T-helper 9 cell (primary cell): ENCODE measurements around the gene SMURF1.
A peak's percentile ranks its signal among the peaks of the same experiment; 100 is the strongest.

Experiments used
- DNase-seq: peaks from one replicate; pipeline ENCODE4 v3.0.0-alpha.2; 2020

Gene SMURF1

DNA sequence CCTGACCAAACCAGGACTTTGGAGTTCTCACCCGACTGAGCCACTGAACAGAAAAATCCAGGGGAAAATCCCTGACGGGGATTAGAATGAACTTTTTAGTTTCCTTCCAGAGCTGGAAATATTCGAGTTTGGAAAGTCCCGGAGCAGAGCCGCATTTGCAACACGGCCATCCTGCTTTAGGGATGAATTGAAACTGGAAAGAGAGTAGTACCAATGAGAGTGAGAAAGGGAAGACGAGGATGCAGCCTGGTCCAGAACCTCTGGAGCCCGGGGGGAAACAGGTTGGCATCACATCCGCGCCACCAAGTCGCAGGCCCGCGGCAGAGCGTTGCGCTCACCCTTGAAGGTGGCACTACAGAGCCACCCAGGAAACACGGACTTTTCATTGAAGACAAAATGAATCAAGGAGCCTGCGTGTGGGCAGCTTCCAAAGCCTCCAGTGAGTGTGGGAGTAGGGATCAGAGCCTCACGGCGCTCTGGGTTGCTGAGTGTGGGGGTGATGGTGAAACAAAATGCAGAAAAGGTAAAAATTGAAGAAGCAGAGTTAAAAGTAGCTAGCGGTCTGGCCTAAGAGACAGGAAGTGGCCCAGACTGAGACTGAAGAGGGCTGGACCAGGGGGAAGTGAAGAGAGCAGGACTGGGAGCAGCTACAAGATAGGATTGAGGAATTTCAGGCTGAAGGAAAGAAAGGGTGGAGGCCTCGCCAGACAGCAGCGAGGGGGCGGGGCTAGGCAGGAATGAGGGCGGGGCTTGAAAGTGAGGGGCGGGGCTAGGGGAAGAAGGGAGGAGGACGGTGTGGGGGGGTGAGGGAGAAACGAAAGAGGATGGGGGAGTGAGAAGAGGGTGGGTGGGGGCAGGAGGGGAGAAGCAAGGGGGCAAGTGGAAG lies 1.8 kb downstream of the SMURF1 start:
- DNase-seq = peak; percentile 75

DNA sequence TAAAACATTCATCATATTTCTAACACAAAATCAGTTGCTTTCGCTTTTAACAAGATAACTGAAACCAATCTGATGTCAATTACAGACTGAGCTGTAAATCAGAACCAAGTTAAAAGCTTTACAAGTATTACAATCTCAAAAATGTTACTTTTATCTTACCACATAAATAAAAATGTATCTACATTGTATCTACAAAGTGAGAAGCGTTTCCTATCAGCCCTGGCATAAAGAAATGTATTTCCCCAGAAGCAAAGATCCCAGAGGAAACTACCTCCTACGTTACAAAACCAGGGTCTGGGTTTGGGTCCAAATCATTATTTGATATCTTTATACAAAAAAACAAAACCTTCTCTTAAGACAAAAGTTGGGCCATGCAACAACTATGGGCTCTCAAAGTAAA lies 2.6 kb downstream of the SMURF1 start:
- no peak for DNase-seq

DNA sequence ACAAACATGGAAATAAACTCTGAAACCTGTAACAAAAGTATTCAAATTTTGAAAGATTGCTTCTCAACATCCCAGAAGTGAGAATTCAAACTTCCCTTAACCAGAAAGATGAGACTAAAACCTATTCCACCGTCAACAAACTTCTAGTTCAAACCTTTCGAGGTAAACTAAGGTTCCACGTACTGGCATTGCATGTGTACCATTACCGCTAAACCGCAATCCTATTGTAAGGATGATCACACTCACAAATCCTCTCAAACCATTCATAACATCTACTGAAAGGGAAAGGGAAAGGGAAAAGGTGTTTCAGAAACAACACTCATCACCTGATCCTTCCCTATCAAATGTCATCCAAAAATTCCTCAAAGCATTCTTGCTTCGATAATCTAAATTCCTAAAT lies 3.1 kb downstream of the SMURF1 start:
- DNase-seq = no peak

DNA sequence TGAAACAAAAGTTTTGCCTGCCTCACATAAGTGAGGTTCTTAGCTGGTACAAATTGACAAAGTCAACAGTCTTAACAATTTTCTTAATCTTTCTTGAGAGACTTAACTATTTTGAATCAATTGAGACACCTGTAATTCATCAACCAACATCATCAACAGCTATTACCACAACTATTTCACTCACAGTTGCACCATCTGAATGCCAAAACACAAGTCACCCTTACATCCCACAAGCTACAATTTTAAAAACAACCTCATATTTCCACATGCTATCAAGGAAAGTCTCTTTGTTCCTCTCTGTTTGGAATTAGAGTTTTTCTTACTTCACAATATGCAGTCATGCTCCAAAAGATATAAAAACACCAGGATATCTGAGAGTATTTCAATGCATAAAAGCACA lies 4.9 kb downstream of the SMURF1 start:
- DNase-seq = no peak

DNA sequence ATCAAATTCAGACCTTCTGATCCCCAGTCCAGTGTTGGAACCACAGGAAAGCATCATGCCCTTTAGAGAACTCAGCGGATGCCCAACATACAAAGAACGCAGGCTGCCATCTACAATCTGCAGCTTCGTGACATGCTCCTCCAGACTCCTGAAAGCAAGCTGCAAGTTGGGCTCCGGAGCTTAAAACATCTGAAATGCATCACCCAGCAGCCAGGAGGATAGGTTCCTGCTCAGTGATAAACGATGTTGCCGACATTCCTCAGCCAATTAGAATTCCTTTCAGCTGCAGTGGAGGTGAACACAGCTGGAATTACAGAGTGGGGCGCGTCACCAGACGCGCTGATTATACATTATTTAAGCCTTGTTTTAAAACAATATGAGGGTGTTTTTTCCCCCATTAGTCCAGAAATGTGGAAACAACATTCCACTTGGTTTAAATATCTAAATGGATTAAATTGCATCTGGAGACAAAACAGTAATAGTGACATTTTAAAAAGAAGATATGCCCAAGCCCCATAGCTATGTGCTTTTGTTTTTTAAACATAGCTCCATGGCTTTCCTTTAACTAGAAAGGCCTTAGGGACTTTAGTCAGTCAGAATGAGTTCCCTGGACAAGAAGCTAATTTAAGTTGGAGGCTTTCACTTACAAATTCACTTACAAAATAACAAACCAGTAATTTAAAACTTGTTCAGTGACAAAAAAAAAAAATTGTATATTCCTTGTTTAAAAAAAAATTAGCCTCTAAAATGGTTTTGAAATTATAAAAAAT lies 6.3 kb downstream of the SMURF1 start:
- DNase-seq = no peak

DNA sequence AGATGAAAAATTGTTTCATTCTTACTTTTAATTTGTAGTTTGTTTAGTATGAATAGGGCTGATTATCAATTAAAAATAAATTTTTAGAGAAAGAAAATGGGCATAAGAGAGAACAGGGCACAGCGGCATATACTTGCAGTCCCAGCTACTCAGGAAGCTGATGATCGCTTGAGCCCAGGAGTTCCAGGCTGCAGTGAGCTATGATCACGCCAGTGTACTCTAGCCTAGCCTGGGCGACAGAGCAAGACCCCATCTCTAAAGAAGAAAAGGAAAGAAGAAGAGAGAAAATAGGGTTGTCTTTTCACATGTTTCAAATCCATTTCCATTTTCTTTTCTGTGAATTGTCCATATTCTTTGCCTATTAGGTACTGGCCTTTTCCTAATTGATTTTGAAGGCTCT lies 8.0 kb downstream of the SMURF1 start:
- no peak for DNase-seq

DNA sequence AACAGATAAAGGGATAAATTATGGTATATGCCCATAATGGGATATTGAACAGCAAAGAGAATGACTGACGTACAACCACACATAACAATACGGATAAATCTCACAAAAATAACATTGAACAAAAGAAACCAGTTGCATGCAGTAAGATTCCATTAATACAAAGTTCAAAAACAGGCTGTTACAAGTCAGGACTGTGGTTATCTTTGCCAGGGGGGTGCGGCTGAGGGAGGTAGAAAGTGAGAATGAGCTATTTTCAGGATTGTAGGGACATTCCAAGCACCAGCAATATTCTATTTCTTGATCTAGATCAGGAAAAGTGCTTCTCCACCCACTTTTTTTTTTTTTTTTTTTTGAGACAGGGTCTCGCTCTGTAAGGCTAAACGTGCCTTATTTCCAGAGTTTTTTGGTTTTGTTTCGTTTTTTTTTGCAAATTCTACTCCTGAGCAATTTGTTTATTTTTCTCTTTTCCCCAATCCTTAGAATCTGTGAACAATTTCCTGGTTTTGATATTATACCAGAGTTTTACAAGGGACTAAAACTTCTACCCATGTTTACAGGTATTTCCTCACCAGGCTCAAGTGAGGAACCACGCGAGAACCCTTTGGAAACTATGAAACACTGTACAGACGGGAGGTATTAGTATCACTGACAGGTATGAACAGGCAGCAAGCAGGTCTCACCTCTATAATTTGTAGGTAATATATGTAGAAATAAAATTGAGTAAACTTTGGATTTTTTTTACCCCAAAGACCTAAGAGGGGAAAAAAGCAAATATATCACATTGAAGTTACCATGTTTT lies 9.9 kb downstream of the SMURF1 start:
- DNase-seq = no peak

DNA sequence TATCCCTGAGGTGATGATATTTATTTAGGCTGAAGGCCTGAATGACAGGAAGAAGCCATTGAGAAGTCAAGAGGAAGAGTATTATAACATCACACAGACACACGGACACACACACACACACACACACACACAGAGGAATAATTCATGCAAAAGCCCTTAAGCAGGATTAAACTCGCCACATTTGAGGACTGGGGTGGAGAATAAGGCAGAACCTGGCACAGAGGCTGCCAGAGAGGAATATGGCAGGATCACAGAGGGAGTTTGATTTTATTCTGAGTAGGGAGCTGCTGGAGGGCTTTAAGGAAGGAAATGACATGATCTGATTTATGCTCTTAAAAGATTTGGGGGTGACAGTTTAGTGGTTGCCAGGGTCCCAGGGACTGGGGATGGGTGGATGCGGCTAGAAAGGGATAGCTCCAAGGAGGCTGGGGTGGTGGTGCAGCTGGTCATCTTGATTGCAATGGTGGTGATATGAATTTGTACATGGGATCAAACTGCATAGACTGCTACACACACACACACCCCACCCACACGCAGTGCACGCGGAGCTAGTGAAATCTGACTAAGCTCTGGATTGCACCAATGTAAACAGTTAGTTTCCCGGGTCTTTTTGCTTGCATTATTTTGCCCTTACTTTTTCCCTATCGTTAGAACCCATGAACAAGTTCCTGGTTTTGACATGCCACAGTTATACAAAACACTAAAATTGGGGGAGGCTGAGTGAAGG lies 11.2 kb downstream of the SMURF1 start:
- DNase-seq = no peak

DNA sequence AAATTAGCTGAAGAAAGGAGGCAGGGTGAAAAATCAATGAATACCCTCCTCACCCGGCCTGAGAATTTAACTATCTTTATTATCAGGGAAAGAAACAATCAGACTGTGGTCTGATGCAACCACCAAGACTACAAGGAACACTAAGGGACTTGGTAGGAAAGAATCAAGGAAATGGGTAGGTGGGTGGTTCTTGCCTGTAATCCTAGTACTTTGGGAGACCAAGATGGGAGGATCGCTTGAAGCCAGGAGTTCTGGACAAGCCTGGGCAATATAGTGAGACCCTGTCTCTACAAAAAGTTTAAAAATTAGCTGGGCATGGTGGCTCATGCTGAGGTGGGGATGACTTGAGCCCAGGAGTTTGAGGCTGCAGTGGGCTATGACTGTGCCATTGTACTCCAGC lies 12.6 kb downstream of the SMURF1 start:
- DNase-seq = no peak

DNA sequence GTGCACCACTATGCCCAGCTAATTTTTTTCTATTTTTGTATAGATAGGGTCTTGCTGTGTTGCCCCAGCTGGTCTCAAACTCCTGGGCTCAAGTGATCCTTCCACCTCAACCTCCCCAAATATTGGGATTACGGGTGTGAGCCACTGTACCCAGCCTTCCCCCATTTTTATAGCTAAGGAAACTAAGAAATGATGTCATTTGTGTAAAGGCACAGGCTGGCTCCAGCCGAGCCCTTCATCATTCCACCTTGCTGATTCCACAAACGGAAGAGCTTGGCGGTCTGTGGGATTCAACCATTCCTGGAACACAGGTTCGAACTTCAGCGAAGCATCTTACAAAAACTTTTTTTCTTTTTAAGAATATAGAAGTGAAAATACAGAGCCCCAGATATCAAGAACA lies 14.4 kb downstream of the SMURF1 start:
- DNase-seq = no peak

DNA sequence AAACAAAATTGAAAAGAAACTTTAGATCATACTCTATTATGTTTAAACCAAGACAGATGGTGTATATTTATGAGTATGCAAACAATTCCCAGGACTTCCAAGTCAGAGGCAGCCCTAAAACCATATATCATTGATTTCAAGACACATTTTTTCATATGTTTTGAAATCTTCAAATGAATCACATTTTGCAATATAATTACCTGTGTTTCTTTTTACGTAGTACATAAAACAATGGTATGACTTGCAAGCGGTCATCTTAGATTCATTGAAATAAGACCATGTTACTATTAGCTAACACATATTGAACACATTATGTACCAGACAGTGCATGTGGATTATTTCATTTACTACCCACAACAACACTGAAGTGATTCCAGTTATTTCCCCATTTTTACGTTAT lies 14.9 kb downstream of the SMURF1 start:
- DNase-seq = no peak

DNA sequence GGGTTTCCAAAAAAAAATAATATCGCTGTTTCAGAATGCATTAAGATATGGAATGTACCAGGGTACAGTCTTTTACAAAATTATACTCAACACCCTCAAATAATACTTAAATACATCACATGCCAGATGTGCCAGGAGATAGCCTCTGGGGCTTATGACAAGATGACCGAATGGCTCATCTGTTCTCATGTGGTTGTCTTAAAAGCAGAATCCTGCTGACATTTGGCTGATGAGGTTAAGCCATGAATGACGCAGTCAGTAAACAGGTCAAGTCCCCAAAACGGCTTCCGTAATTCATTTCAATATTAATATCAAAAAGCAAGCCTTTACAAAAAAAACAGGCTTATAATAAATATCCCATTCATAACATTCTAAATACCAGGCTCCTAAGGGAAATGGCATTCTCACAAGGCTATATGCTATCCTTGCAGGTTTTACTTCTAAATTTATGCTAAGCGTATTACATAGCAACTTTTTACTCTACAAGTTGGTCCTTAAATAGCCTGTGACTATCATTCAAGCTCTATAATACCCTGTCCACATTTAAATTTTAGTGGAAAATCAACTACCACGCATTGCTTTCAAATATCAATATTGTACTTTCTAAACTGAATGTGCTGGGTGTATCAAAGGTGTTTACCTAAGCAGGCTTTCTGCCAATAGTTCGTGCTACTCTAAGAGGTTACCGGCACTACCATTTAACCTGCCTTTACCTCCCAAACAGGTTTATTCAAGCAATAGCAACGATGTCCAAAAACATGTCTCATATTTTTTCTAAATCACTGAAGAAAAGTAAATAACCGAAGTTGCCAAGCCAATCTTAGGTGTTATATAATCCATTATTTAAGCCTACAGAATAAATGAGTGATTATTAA lies 15.6 kb downstream of the SMURF1 start:
- DNase-seq = no peak

DNA sequence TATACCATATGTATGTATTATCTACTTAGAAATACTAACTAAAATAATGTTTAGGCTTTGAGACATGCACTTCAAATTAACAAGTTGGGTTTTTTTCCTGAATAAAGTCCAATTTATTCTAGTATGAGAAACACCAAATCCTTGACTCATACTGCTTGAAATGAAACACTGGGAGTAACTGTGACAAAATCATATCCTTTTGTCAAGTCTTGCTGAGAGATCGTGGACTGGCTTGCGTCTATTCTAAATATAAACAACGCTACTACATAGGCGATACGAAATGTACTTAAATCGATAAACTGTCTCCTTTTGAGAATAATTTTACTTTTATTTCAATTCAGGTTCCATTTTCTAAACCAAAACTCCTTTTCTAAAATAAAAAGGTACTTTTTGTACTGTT lies 16.3 kb downstream of the SMURF1 start:
- DNase-seq = no peak

DNA sequence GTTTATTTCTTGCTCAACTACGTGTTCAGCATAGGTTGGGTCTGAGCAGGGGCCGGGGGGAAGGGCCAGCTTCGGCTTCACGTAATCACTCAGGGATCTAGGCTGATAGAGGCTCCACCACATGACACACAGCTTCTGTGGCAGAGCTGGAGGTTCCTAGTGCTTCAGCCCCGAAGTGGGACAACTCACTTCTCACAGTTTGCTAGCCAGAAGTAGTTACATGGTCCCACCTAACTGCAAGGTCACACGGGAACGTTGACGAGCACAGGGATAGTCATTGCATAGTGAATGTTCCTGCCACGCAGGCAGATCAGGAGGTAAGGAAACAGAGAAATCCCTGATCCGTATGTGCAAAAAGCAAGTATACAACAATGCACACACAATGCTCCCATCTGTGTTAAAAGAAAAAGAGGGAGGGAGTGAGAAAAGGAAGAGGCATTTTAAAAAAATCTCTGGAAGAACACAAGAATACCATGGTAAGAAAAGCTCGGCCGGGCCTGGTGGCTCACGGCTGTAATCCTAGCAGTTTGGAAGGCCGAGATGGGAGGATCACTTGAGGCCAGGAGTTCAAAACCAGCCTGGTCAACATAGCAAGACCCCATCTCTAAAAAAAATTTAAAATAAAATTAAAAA lies 16.9 kb downstream of the SMURF1 start:
- DNase-seq = no peak

DNA sequence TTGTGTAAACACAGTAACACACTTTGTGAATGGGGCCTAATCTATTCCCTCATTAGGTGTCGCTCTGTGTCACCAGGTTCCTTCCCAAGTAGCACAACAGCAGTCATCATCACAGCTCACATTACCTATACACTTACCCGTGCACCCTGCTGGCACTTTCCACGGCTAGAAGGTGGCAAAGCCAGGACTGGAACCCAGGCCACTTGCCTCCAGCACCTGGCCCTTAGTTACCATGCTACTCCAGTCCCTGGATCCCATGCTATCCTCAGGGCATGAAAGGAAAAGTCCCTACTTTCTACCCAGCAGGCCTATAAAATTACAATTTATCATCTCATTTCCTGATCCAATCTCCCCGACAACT lies 18.4 kb downstream of the SMURF1 start:
- no peak for DNase-seq

DNA sequence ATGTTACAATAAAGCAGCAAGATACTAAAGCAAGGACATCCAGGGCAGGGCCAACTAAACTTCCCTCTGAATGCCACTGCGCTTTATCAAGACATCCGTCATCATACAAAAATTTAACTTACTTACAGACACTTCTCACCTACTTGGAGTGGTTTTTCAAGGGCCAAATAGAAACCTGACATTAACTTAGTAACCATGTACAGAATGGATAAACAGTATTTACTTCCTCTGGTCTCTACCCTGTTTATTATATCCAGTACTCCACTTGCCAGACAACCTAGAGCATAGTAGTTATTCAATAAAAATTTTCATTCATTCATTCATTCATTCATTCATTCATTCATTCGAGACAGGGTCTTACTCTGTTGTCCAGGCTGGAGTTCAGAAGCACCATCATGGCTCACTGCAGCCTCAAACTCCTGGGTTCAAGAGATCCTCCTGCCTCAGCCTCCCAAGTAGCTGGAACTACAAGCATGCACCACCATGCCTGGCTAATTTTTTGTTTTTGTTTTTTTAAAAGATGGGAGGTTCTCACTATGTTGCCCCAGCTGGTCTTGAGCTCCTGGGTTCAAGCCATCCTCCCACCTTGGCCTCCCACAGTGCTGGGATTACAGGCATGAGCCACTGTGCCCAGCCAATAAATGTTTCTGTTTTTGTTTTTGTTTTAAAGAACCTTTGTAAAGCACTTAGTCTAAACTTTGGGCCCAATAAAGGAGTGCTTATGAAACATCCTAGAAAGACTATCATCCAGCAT lies 19.0 kb downstream of the SMURF1 start:
- DNase-seq = no peak

DNA sequence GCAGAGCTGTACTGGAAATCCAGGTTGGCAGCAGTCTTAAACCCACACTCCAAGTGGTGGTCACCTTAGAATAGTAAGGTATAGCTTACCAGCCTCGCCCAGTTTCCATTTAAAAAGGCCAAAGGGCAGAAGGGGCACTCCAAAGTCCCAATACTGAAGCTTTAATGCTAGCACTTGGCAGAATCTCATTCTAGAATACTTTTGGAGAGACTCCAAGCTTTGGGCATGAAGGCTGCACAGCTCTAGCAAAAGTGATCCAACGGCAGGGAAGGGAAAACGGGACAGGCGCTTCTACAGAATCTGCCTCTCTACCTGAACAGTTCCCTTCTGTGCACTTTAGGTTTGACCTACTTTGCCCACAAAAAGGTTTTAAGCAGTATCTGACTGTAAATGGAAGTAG lies 19.7 kb downstream of the SMURF1 start:
- DNase-seq = no peak

DNA sequence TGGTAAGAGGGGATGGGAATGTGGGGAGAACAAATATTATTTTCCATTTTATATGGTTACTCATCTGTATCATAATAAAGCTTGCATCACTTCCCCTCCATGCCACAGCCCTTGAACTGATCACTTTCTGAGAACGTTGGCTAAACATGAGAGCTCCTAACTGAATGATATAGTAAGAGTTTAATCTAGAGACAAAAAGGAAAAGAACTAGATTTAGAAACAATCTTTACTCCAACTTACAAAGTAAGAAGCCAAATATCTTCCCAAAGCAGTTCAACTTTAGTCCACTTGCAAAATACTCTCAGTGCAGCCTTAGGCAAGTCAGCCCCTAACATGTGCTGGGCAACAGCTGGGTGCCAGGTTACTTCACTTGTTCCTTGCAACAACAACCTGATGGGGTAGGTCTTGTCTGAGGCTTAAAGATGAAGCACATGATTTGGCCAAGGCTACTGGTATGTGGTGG lies 20.3 kb downstream of the SMURF1 start:
- DNase-seq = no peak

DNA sequence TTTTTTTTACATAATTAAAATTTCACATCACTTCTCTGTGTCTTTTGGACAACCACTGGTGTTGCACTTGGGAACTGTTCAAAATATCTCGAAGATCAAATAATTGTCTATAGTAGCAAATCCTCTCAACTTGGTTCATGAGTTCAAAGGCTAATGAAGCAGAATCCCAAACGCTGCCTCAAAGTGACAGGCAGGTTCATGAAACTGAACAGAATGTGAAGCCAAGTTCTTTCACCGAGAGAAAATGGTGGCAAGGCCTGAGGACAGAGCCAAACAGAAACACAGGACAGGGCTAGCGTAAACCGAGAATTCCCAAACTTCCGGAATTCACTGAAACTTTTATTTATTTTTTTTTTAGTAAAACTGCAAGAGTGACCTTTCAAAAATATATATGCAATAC lies 21.1 kb downstream of the SMURF1 start:
- DNase-seq = no peak

DNA sequence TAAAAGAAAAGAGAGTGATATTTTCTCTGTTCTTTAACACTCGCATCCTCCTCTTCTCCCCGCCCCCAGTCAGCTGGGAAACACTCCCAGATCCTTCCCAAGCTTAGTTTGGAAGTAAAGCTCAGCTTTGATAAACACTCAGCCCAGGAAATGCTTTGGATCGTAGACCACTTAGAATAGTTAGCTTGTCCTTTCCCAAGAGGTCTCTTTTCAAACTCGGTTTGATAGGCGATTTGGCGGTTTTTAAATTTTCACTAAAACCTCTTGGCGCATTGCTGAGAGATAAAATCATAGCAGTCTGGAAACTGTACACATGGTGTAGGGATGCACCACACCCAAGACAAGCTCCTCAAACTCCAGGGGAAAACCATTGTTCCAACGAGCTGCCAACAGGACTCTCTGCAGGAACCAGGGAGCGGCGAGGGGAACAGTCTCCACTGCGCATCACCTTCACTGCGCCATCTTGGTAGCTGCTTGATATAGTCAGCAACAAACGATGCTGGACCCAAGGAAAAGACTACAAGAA lies 22.3 kb downstream of the SMURF1 start:
- no peak for DNase-seq
